Neural progenitor cell (in vitro differentiated cells): Measurements from ENCODE around the gene SRRM2. TPM values are rescaled to one million over a fixed set of nuclear protein-coding genes. Genes with fewer than 3 reads are reported as not detected.

Experiments
- DNase-seq: peaks from one replicate; pipeline ENCODE4 v3.0.0-alpha.2; 2016; ENCODE audit warnings: low spot score
- H2AFZ ChIP-seq: fragments of 200-600 bp; sonication (generic); replicated peaks from 2 replicates; pipeline ENCODE4 v1.6.1; 2016; ENCODE audit warnings: antibody characterized with exemption
- H3F3A ChIP-seq: fragments of 200-600 bp; sonication (generic); 2 replicates; pipeline ENCODE4 v1.6.1; 2016; ENCODE audit warnings: antibody characterized with exemption, low read depth
- H3K27ac ChIP-seq: fragments of 200-600 bp; sonication (generic); 2 replicates; pipeline ENCODE4 v1.5.1; 2016; ENCODE audit warnings: mild to moderate bottlenecking
- H3K27me3 ChIP-seq: fragments of 200-600 bp; sonication (generic); 2 replicates; pipeline ENCODE4 v1.6.1; 2016; ENCODE audit warnings: mild to moderate bottlenecking, moderate library complexity
- H3K36me3 ChIP-seq: fragments of 200-600 bp; sonication (generic); 2 replicates; pipeline ENCODE4 v1.5.1; 2016
- H3K4me1 ChIP-seq: fragments of 200-600 bp; sonication (generic); 2 replicates; pipeline ENCODE4 v1.6.1; 2016; ENCODE audit warnings: mixed run types
- H3K4me2 ChIP-seq: fragments of 200-600 bp; sonication (generic); 2 replicates; pipeline ENCODE4 v1.6.1; 2016
- H3K4me3 ChIP-seq: fragments of 200-600 bp; sonication (generic); 2 replicates; pipeline ENCODE4 v1.5.1; 2016
- H3K79me2 ChIP-seq: fragments of 200-600 bp; sonication (generic); 2 replicates; pipeline ENCODE4 v1.6.1; 2016; ENCODE audit warnings: low read depth
- H3K9ac ChIP-seq: fragments of 200-600 bp; sonication (generic); 2 replicates; pipeline ENCODE4 v1.6.1; 2016
- H3K9me3 ChIP-seq: fragments of 200-600 bp; sonication (generic); 2 replicates; pipeline ENCODE4 v1.5.1; 2016; ENCODE audit warnings: low read depth
- H4K20me1 ChIP-seq: fragments of 200-600 bp; sonication (generic); 2 replicates; pipeline ENCODE4 v1.6.1; 2016; ENCODE audit warnings: low read depth
- H3K27ac Mint-ChIP-seq: 3 replicates; pipeline ENCODE4 v1.8.0; 2021; ENCODE audit warnings: mixed read lengths
- H3K27me3 Mint-ChIP-seq: 2 replicates; pipeline ENCODE4 v1.8.0; 2022; ENCODE audit warnings: low read depth, mild to moderate bottlenecking, inconsistent platforms, moderate library complexity, mixed read lengths; ENCODE audit not compliant: insufficient read depth
- H3K36me3 Mint-ChIP-seq: 3 replicates; pipeline ENCODE4 v1.8.0; 2021; ENCODE audit warnings: mixed read lengths
- H3K4me1 Mint-ChIP-seq: 3 replicates; pipeline ENCODE4 v1.8.0; 2021; ENCODE audit warnings: mixed read lengths
- H3K4me3 Mint-ChIP-seq: 3 replicates; pipeline ENCODE4 v1.8.0; 2021; ENCODE audit warnings: mild to moderate bottlenecking, moderate library complexity, mixed read lengths
- H3K9me3 Mint-ChIP-seq: 3 replicates; pipeline ENCODE4 v1.8.0; 2020; ENCODE audit warnings: mixed read lengths
- EZH2 ChIP-seq: fragments of 200-600 bp; sonication (generic); IDR thresholded peaks from 2 replicates; pipeline ENCODE4 v1.6.1; 2017; ENCODE audit warnings: antibody characterized with exemption, mild to moderate bottlenecking, moderate library complexity
- EZH2phosphoT487 ChIP-seq: fragments of 200-600 bp; sonication (generic); IDR thresholded peaks from 2 replicates; pipeline ENCODE4 v1.6.1; 2017; ENCODE audit warnings: antibody characterized with exemption
- total RNA-seq: library from RNA; depleted of rRNA; stranded (reverse); fragments of >200 nt; gene quantifications from 2 replicates; pipeline ENCODE4 v1.2.3, GENCODE V29; 2015; ENCODE audit warnings: low replicate concordance
- TF ChIP-seq, protein P1 (sequence below): fragments of 200-600 bp; sonication (generic); IDR thresholded peaks from 2 replicates; pipeline ENCODE4 v1.5.1; 2017; ENCODE audit warnings: antibody characterized with exemption, mild to moderate bottlenecking

SRRM2 gene
- total RNA-seq, 1 donor from 2014 or later: 82.3 TPM

DNA sequence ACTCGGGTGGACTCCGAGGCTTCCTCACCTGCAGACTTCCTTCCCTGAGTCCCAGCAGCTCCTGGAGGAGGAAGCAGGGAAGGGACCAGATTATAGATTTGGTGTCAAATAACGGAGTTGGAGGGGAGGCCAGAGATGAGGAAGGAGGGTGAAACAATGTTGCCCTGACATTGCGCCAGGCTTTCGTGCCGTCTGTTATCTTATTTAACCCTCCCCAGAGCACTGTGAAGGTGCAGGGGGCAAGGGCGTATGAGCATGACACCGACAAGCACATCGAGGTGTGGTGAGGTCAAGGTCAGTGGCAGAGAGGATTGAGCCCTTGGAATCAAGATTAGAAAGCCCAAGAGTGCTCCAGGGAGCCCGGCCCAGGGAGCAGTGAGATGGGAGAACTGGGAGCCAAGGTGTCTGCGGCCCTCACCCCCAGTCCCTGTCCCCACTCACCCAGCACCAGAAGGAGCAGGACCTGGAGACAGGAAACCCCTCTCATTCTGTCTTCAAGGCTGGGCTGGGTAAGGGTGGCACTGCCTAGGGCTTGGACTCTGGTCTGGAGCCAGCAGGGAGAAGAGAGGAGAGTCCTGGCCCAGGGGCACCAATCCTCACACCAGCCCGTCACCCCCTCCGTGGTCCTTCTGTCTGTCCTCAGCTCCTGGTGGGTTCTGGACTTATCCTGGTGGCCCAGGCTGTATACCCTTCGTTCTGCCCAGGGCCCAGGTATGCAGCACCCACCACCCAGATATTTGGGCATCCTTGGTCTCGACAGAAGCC, 33.8 kb downstream of the SRRM2 start:
- H2AFZ ChIP-seq: no peak overlapping the region
- Mint-ChIP-seq H3K27me3 (no peaks in the 10 kb centered on the region), H3K27ac (peak overlapping the region; percentile 29), H3K36me3 (no peaks in the 10 kb centered on the region), H3K4me3 (no peak overlapping the region), H3K4me1 (peaks cover 20% of the 10 kb centered on the region), H3K9me3 (no peaks in the 10 kb centered on the region)
- peaks cover 14% of the 10 kb centered on the region for H3K4me1 ChIP-seq
- no peak for TF ChIP-seq EZH2phosphoT487
- TF ChIP-seq, protein P1, sequence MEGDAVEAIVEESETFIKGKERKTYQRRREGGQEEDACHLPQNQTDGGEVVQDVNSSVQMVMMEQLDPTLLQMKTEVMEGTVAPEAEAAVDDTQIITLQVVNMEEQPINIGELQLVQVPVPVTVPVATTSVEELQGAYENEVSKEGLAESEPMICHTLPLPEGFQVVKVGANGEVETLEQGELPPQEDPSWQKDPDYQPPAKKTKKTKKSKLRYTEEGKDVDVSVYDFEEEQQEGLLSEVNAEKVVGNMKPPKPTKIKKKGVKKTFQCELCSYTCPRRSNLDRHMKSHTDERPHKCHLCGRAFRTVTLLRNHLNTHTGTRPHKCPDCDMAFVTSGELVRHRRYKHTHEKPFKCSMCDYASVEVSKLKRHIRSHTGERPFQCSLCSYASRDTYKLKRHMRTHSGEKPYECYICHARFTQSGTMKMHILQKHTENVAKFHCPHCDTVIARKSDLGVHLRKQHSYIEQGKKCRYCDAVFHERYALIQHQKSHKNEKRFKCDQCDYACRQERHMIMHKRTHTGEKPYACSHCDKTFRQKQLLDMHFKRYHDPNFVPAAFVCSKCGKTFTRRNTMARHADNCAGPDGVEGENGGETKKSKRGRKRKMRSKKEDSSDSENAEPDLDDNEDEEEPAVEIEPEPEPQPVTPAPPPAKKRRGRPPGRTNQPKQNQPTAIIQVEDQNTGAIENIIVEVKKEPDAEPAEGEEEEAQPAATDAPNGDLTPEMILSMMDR: no peak
- TF ChIP-seq EZH2: no peak
- H4K20me1 ChIP-seq: no peaks in the 10 kb centered on the region
- H3K79me2 ChIP-seq: no peaks in the 10 kb centered on the region
- no peaks in the 10 kb centered on the region for H3K36me3 ChIP-seq
- no peak overlapping the region for H3K4me2 ChIP-seq
- peaks cover 5% of the 10 kb centered on the region for H3K27me3 ChIP-seq
- H3K4me3 ChIP-seq: no peak overlapping the region
- H3K27ac ChIP-seq: no peak overlapping the region
- no peaks in the 10 kb centered on the region for H3K9me3 ChIP-seq
- no peak overlapping the region for H3K9ac ChIP-seq
- peaks cover 7% of the 10 kb centered on the region for H3F3A ChIP-seq
- DNase-seq: no peak

GRCh38 chr16:2786826-2787151, 34.4 kb downstream of the SRRM2 start:
- Mint-ChIP-seq H3K9me3 (no peaks in the 10 kb centered on the region), H3K4me3 (no peak overlapping the region), H3K36me3 (no peaks in the 10 kb centered on the region), H3K4me1 (peaks cover 20% of the 10 kb centered on the region), H3K27me3 (no peaks in the 10 kb centered on the region), H3K27ac (no peak overlapping the region)
- Histone ChIP-seq H3K36me3 (no peaks in the 10 kb centered on the region), H3K79me2 (no peaks in the 10 kb centered on the region), H3K4me3 (no peak overlapping the region), H3K27me3 (peaks cover 8% of the 10 kb centered on the region), H3K4me2 (no peak overlapping the region), H3K9ac (no peak overlapping the region), H3K9me3 (no peaks in the 10 kb centered on the region), H2AFZ (no peak overlapping the region), H3F3A (peaks cover 7% of the 10 kb centered on the region), H3K27ac (no peak overlapping the region), H3K4me1 (peaks cover 14% of the 10 kb centered on the region), H4K20me1 (no peaks in the 10 kb centered on the region)
- TF ChIP-seq, protein P1: no peak
- TF ChIP-seq EZH2 (no peak), EZH2phosphoT487 (no peak)
- no peak for DNase-seq

- DNase-seq: peak; percentile 68
- Histone ChIP-seq H3K27me3 (peaks cover 8% of the 10 kb centered on the region), H3K4me2 (peak within 1 kb of the TSS; percentile 61), H3K9ac (no peak within 1 kb of the TSS), H2AFZ (peak within 1 kb of the TSS; percentile 50), H3K27ac (no peak within 1 kb of the TSS), H3K9me3 (no peaks in the 10 kb centered on the region), H3K79me2 (no peaks in the 10 kb centered on the region), H3F3A (peaks cover 7% of the 10 kb centered on the region), H4K20me1 (no peaks in the 10 kb centered on the region), H3K36me3 (no peaks in the 10 kb centered on the region), H3K4me1 (peaks cover 14% of the 10 kb centered on the region), H3K4me3 (no peak within 1 kb of the TSS)
- Mint-ChIP-seq H3K27me3 (no peaks in the 10 kb centered on the region), H3K27ac (peak within 1 kb of the TSS; percentile 29), H3K4me1 (peaks cover 20% of the 10 kb centered on the region), H3K36me3 (no peaks in the 10 kb centered on the region), H3K9me3 (no peaks in the 10 kb centered on the region), H3K4me3 (no peak within 1 kb of the TSS)
- TF ChIP-seq EZH2phosphoT487: no peak
- TF ChIP-seq, protein P1: no peak
- no peak for TF ChIP-seq EZH2
These were observed 35.0 kb downstream of the SRRM2 start, which contains the start of gene PRSS33 for GRCh38 chr16:2787406-2787805. PRSS33 (minus strand) TSS chr16:2787560; CDS start chr16:2786547, 1,013 bp downstream.
